Sigmoid colon (tissue), 7 donors: ENCODE data around the gene COL6A5. TPM values are rescaled to one million over a fixed set of nuclear protein-coding genes. Genes with fewer than 3 reads are reported as not detected.

Source experiments
- DNase-seq: peaks from one replicate; pipeline ENCODE4 v3.0.0-alpha.2; 2019
- H3K27ac ChIP-seq, 4 donors: fragments of 200-600 bp; sonication (generic); one replicate each; pipeline ENCODE4 v1.5.1; 2016 to 2019; ENCODE audit warnings: mild to moderate bottlenecking in 1 of 4
- H3K27me3 ChIP-seq, 3 donors: fragments of 200-600 bp; sonication (generic); one replicate each; pipeline ENCODE4 v1.5.1; 2019; ENCODE audit warnings: mild to moderate bottlenecking in 1 of 3
- H3K36me3 ChIP-seq, 4 donors: fragments of 200-600 bp; sonication (generic); one replicate each; pipeline ENCODE4 v1.5.1; 2016 to 2019
- H3K4me1 ChIP-seq, 4 donors: fragments of 200-600 bp; sonication (generic); one replicate each; pipeline ENCODE4 v1.5.1; 2017 to 2019
- H3K4me3 ChIP-seq, 4 donors: fragments of 200-600 bp; sonication (generic); one replicate each; pipeline ENCODE4 v1.5.1; 2017 to 2019; ENCODE audit warnings: mild to moderate bottlenecking in 2 of 4, moderate library complexity in 1 of 4
- H3K9me3 ChIP-seq, 4 donors: fragments of 200-600 bp in 3 of 4; sonication (generic) in 3 of 4; one replicate each; pipeline versions ENCODE4 v1.5.1 to v1.6.1; 2013 to 2019
- EP300 ChIP-seq, 4 donors: sonication (generic); formaldehyde crosslinking; IDR thresholded peaks; one replicate each; pipeline ENCODE4 v1.6.1; 2017; ENCODE audit warnings: antibody characterized with exemption in 4 of 4
- POLR2A ChIP-seq, 2 donors: fragments of 450-650 bp; IDR thresholded peaks; one replicate each; pipeline ENCODE4 v1.6.1; 2016; ENCODE audit warnings: antibody characterized with exemption in 2 of 2, mild to moderate bottlenecking in 2 of 2, moderate library complexity in 2 of 2
- POLR2AphosphoS5 ChIP-seq, 4 donors: sonication (generic); formaldehyde crosslinking; IDR thresholded peaks; one replicate each; pipeline ENCODE4 v1.6.1; 2017; ENCODE audit warnings: antibody characterized with exemption in 4 of 4
- WGBS, 2 donors: extraction: QIAGEN DNeasy Blood & Tissue Kit; methylation state at CpG; one replicate each; pipeline ENCODE4 v1.1.7; 2013; 5-methylcytosine and 5-hydroxymethylcytosine counted together
- intact Hi-C: fragments of 100-400 bp; cut with DNase I; formaldehyde crosslinking; loops from one replicate; pipeline ENCODE4 v1.15.1; 2023
- polyA plus RNA-seq, 3 donors: library from polyadenylated mRNA; stranded (reverse); fragments of 200-250 nt; gene quantifications; one replicate each; pipeline ENCODE4 v1.2.3, GENCODE V29; 2013
- total RNA-seq, 4 donors: library from RNA; depleted of rRNA; stranded (reverse); fragments of >200 nt; gene quantifications; one replicate each; pipeline ENCODE4 v1.1.0, GENCODE V29; 2016
- TF ChIP-seq, protein P1 (sequence below), 4 experiments: fragments of 450-650 bp in 3 of 4; fragments of 200-600 bp in 1 of 4; IDR thresholded peaks; one replicate each; pipeline ENCODE4 v1.5.1; 2016 to 2019; ENCODE audit warnings: antibody characterized with exemption in 4 of 4, mild to moderate bottlenecking in 3 of 4, moderate library complexity in 2 of 4
- donor health status: healthy with polysubstance abuse.
- donor health status: Bipolar disorder and iron deficiency.
- donor health status: healthy.

COL6A5 gene
- total and polyA plus RNA-seq, 7 donors: 0.09 TPM; not detected in 6

DNA sequence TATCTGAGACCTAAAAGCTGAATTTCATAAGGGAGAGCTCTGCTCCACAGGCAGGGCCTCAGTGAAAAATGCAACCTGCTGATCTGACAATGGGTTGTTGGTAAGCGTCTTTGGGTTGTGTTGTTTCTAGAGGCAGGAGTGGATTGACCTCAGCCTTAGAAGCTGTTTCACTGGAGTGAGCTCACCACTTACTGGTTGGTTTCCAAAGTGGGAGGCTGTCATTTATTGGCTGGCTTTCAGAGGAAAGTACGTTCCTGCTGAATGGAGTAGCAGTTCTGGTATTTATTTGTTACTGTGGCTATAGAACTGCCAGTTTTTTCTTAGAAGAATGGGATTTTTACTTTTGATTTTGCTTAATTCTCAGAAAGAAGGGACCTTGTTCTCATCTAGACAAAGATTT, 29.3 kb upstream of the COL6A5 start:
- Histone ChIP-seq H3K27me3 (no peaks in the 10 kb centered on the region), H3K4me3 (no peak overlapping the region), H3K4me1 (no peaks in the 10 kb centered on the region), H3K9me3 (peaks cover 0 to 4% (median 0%) of the 10 kb centered on the region in 4 donors), H3K36me3 (no peaks in the 10 kb centered on the region), H3K27ac (peak overlapping the region in 1 of 4 donors; percentile 5)
- 56 to 68% methylated on average over 2 of the region's 2 CpGs for WGBS, 2 donors
- TF ChIP-seq, protein P1, sequence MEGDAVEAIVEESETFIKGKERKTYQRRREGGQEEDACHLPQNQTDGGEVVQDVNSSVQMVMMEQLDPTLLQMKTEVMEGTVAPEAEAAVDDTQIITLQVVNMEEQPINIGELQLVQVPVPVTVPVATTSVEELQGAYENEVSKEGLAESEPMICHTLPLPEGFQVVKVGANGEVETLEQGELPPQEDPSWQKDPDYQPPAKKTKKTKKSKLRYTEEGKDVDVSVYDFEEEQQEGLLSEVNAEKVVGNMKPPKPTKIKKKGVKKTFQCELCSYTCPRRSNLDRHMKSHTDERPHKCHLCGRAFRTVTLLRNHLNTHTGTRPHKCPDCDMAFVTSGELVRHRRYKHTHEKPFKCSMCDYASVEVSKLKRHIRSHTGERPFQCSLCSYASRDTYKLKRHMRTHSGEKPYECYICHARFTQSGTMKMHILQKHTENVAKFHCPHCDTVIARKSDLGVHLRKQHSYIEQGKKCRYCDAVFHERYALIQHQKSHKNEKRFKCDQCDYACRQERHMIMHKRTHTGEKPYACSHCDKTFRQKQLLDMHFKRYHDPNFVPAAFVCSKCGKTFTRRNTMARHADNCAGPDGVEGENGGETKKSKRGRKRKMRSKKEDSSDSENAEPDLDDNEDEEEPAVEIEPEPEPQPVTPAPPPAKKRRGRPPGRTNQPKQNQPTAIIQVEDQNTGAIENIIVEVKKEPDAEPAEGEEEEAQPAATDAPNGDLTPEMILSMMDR (IDR thresholded peaks at IDR 0.05): no peak
- TF ChIP-seq EP300 (IDR thresholded peaks at IDR 0.05): no peak
- TF ChIP-seq POLR2AphosphoS5 (IDR thresholded peaks at IDR 0.05): no peak
- TF ChIP-seq POLR2A (IDR thresholded peaks at IDR 0.05): no peak
- DNase-seq: no peak
- intact Hi-C loops: no loop called here

DNA sequence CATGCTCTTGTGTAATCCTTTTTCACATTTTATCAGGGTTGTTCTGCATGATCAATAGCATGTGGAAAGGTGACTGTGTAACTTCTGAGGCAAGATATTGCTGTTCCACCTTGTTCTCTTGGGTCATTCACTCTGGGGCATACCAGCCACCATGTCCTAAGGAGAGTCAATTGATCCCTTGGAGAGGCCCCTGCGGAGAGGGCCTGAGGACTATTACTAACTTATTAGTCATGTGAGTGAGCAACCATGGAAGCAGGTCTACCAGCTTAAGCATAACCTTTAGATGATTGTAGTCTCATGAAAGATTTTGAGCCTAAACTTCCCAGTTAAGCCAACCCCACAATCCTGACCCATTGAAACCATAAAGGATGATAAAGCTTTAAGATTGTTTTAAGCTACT, 22.0 kb upstream of the COL6A5 start:
- TF ChIP-seq POLR2A (IDR thresholded peaks at IDR 0.05) (no peak), POLR2AphosphoS5 (IDR thresholded peaks at IDR 0.05) (no peak), EP300 (IDR thresholded peaks at IDR 0.05) (no peak)
- TF ChIP-seq, protein P1 (IDR thresholded peaks at IDR 0.05): no peak
- DNase-seq: no peak
- H3K27me3 ChIP-seq: no peaks in the 10 kb centered on the region
- no peaks in the 10 kb centered on the region for H3K36me3 ChIP-seq
- peaks cover 0 to 4% (median 2%) of the 10 kb centered on the region in 4 donors for H3K9me3 ChIP-seq
- no peaks in the 10 kb centered on the region for H3K4me1 ChIP-seq
- 83 to 98% methylated on average over 1 of the region's 1 CpG for WGBS, 2 donors
- intact Hi-C loops: no loop called here
- no peak overlapping the region for H3K4me3 ChIP-seq
- H3K27ac ChIP-seq: no peak overlapping the region

DNA sequence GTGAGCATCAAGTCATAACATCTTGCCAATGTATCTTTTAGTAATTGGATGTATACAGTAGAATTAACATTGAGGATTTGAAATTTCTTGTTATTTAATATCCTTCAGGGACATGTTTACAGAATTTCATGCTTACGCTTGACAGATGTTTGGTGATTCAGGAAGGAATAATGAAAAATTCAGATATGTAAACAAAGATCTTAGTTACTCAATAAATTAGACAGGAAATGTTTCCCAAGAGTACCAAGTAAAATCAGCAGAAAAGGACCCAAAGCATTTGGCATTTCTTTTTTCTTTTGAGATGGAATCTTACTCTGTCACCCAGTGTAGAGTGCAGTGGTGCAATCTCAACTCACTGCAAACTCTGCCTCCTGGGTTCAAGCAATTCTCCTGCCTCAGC, 4.7 kb upstream of the COL6A5 start:
- DNase-seq: no peak
- H3K4me1 ChIP-seq: peaks cover 0 to 4% (median 0%) of the 10 kb centered on the region in 4 donors
- peaks cover 0 to 4% (median 0%) of the 10 kb centered on the region in 4 donors for H3K9me3 ChIP-seq
- 73 to 76% methylated on average over 1 of the region's 1 CpG for WGBS, 2 donors
- TF ChIP-seq EP300 (IDR thresholded peaks at IDR 0.05): no peak
- H3K4me3 ChIP-seq: no peak overlapping the region
- no peak overlapping the region for H3K27ac ChIP-seq
- H3K27me3 ChIP-seq: peaks cover 0 to 10% (median 8%) of the 10 kb centered on the region in 3 donors
- H3K36me3 ChIP-seq: no peaks in the 10 kb centered on the region
- intact Hi-C loops: no loop called here

DNA sequence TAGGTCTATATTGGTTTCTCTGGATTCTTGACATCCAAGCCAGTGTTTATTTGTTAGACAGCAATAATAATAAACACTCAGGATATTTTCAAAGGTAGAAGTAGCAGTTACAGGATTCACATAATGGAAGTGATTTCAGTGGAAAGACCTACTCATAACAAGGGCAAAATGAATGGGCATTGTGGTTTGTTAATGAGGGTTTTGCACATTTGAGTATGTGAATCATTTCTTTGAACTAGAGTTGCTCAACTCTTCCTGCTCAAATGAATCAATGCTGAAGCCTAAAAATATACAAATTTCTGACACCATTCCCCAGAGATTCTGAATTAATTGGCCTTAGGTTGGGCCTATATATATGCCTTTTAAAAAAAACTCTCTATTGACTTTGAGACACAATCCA, 4.1 kb upstream of the COL6A5 start:
- H3K36me3 ChIP-seq: no peaks in the 10 kb centered on the region
- H3K4me3 ChIP-seq: no peak overlapping the region
- H3K27ac ChIP-seq: no peak overlapping the region
- intact Hi-C loops: no loop called here
- H3K9me3 ChIP-seq: peaks cover 0 to 4% (median 0%) of the 10 kb centered on the region in 4 donors
- TF ChIP-seq POLR2A (IDR thresholded peaks at IDR 0.05) (no peak), POLR2AphosphoS5 (IDR thresholded peaks at IDR 0.05) (no peak), EP300 (IDR thresholded peaks at IDR 0.05) (no peak)
- TF ChIP-seq, protein P1 (IDR thresholded peaks at IDR 0.05): no peak
- peaks cover 0 to 6% (median 0%) of the 10 kb centered on the region in 4 donors for H3K4me1 ChIP-seq
- no peak for DNase-seq
- peaks cover 0 to 14% (median 13%) of the 10 kb centered on the region in 3 donors for H3K27me3 ChIP-seq

DNA sequence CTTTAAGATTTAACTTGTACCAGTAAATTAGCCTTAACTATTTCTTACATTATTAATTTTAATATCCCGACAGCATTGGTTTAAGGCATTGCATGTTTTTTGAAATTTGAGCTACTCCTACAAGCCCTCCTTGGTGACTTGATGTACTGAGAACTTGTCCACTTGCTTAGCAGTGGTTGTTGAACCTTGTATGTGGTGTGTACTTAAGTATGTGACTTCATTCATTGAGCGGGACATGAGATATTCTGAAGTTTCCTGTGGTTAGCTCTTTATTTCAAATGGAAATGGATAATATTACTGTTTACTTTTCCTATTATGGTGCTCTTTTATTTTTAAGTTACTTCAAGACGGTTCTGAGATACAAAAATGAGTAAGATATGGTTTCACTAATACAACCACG, 3.6 kb upstream of the COL6A5 start:
- Histone ChIP-seq H3K27me3 (peaks cover 0 to 18% (median 14%) of the 10 kb centered on the region in 3 donors), H3K4me1 (peaks cover 0 to 6% (median 0%) of the 10 kb centered on the region in 4 donors), H3K36me3 (no peaks in the 10 kb centered on the region), H3K27ac (no peak overlapping the region), H3K4me3 (no peak overlapping the region), H3K9me3 (peaks cover 0 to 4% (median 0%) of the 10 kb centered on the region in 4 donors)
- DNase-seq: no peak
- 84% methylated on average over 4 of the region's 4 CpGs for WGBS, 2 donors
- TF ChIP-seq, protein P1 (IDR thresholded peaks at IDR 0.05): no peak
- no peak for TF ChIP-seq EP300 (IDR thresholded peaks at IDR 0.05)
- TF ChIP-seq POLR2A (IDR thresholded peaks at IDR 0.05): no peak
- no peak for TF ChIP-seq POLR2AphosphoS5 (IDR thresholded peaks at IDR 0.05)
- intact Hi-C loops: no loop called here
